ENCODE results near the gene ZNF337. TPM values are rescaled to one million over a fixed set of nuclear protein-coding genes. Genes with fewer than 3 reads are reported as not detected.

The ZNF337 gene
- total RNA-seq, 1 experiment from 2014 or later = 10.3 TPM

DNA sequence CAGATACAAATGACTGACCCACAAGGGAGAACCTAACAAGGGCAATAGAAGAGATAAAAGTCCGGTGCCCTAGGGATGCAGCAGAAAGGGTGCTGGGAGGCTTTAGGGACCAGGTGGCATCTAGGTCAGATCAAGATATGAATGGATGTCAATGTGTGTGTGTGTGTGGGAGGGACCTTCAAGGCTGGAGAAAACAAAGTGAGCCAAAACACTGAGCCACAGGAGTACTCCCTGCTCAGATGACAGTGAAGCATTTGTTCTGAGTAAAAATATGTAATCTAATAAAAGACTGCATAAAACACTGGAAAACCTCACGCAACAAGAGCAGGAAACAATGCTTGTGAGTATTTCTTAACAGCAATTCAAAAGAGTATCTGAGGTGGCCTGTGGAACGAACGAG is 28.2 kb downstream of the ZNF337 start:
- Histone ChIP-seq H3K4me1 (ENCODE audit: insufficient read depth, low read length) (no peaks in the 10 kb centered on the region), H2BK20ac (ENCODE audit: low read depth, low read length, poor library complexity, severe bottlenecking) (no peak overlapping the region), H3K23ac (ENCODE audit: insufficient read length, low read depth, low read length) (no peak overlapping the region), H2AK5ac (ENCODE audit: insufficient read length, low read length) (no peak overlapping the region), H3K27me3 (ENCODE audit: insufficient read depth, low read length) (no peaks in the 10 kb centered on the region), H3K56ac (ENCODE audit: insufficient read length, low read depth, low read length) (no peak overlapping the region), H3K79me1 (ENCODE audit: insufficient read depth, low read depth, low read length, poor library complexity, severe bottlenecking) (no peaks in the 10 kb centered on the region), H3K4me2 (ENCODE audit: insufficient read depth, insufficient read length, low read length) (no peak overlapping the region), H4K5ac (ENCODE audit: insufficient read length, low read depth, low read length) (no peak overlapping the region), H2AFZ (ENCODE audit: low read length) (no peak overlapping the region), H3K14ac (ENCODE audit: insufficient read depth, low read length) (no peak overlapping the region), H2BK15ac (ENCODE audit: low read depth, low read length) (no peak overlapping the region), H3K4ac (ENCODE audit: low read depth, low read length) (no peak overlapping the region), H3T11ph (ENCODE audit: low read length) (no peak overlapping the region), H3K23me2 (ENCODE audit: insufficient read length, low read depth, low read length, poor library complexity, severe bottlenecking) (no peaks in the 10 kb centered on the region), H2BK120ac (ENCODE audit: low read depth, low read length, poor library complexity, severe bottlenecking) (no peak overlapping the region), H4K8ac (replicated peaks; ENCODE audit: insufficient read length, low read depth, low read length) (no peak overlapping the region), H2BK5ac (ENCODE audit: insufficient read length, low read length) (no peak overlapping the region), H3K79me2 (ENCODE audit: insufficient read depth, low read length) (no peaks in the 10 kb centered on the region), H4K20me1 (ENCODE audit: control insufficient read depth, insufficient read depth, insufficient read length) (no peaks in the 10 kb centered on the region), H3K27ac (ENCODE audit: insufficient read length, low read depth, low read length) (no peak overlapping the region), H2BK12ac (ENCODE audit: insufficient read length, low read depth, low read length) (no peak overlapping the region), H3K9me3 (ENCODE audit: control insufficient read depth, low read depth, low read length) (no peaks in the 10 kb centered on the region), H4K91ac (ENCODE audit: insufficient read length, low read depth, low read length) (no peak overlapping the region), H3K9ac (ENCODE audit: extremely low read depth, insufficient read length, low read length) (no peak overlapping the region), H3K18ac (ENCODE audit: insufficient read length, low read depth, low read length) (no peak overlapping the region)
- Mint-ChIP-seq H3K27me3 (ENCODE audit: low read depth) (no peaks in the 10 kb centered on the region), H3K9me3 (no peaks in the 10 kb centered on the region; a peak in 1 of 5 replicates), H3K4me1 (peaks cover 13 to 15% of the 10 kb centered on the region in 2 experiments), H3K27ac (no peak overlapping the region), H3K4me3 (no peak overlapping the region), H3K36me3 (ENCODE audit: insufficient read depth in 1 of 3, low read depth in 3 of 3) (peaks cover 6 to 8% (median 7%) of the 10 kb centered on the region in 3 experiments; a peak in 6 of 7 replicates)
- DNase-seq = no peak
- TF ChIP-seq, protein P1, sequence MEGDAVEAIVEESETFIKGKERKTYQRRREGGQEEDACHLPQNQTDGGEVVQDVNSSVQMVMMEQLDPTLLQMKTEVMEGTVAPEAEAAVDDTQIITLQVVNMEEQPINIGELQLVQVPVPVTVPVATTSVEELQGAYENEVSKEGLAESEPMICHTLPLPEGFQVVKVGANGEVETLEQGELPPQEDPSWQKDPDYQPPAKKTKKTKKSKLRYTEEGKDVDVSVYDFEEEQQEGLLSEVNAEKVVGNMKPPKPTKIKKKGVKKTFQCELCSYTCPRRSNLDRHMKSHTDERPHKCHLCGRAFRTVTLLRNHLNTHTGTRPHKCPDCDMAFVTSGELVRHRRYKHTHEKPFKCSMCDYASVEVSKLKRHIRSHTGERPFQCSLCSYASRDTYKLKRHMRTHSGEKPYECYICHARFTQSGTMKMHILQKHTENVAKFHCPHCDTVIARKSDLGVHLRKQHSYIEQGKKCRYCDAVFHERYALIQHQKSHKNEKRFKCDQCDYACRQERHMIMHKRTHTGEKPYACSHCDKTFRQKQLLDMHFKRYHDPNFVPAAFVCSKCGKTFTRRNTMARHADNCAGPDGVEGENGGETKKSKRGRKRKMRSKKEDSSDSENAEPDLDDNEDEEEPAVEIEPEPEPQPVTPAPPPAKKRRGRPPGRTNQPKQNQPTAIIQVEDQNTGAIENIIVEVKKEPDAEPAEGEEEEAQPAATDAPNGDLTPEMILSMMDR (conservative IDR thresholded peaks at IDR 0.05) = no peak
- WGBS (ENCODE audit: extremely low coverage, insufficient read length, low lambda C conversion rate) = no CpG with 5 or more reads among the region's 4 CpGs
